HG03521 (cell line): ENCODE results near the gene PEPD.

Source experiments
- ATAC-seq: cut with Tn5 transposase; IDR thresholded peaks from one replicate; pipeline ENCODE4 v1.9.1; 2021; ENCODE audit warnings: mild to moderate bottlenecking, moderate library complexity; ENCODE audit not compliant: unreplicated experiment

Gene PEPD

DNA sequence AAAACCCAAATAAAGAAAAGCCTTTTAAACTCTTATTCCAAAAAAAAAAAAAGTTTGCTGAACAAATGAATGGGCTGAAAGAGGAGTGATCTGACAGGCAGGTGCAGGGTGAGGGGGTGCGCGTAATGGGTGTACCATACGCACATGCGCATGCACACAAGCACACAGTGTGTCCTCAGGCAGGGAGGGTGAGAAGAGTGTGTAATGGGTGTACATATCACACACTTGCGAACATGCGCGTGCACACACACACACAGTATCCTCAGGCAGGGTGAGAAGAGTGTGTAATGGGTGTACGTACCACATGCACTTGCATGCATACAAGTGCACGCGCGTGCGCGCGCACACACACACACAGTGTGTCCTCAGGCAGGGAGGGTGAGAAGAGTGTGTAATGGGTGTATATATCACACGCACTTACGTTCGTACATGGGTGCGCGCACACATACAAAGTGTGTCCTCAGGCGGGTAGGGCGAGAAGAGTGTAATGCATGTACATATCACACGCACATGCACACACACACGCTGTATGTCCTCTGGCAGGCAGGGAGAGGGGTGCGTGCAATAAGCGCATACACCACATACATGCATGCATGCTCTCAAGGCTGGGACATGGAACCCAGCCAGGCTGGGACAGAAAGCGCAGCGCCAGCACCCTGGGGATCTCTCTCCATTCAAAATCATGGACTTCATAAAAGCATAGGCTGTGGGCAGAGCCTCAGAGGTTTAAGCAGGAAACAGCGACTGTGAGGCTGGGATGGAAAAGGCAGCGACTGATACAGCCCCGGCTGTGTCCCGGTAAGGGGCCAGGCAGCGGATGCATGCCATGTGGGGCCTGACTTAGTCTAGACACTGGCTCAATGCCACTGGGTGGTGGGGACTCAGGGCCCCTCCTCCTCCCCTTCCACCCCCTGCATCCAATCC is 77.7 kb downstream of the PEPD start:
- no peak for ATAC-seq

DNA sequence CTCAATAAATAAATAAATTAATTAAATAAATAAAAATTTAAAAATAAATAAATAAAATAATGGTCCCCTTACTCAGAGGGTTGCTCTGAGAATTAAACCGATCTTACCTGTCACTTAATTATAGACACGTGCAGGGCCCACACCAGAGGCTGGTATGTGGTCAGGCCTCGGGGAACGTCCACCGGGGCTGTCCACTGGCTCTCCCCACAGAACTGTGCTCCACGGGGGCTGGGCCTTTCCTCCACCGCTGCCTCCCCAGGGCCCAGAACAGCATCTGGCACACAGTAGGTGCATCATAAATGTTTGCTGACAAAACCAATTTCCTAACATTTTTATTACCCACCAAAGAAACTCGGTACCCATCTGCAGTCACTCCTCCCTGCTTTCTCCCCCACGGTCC is 78.9 kb downstream of the PEPD start:
- no peak for ATAC-seq

DNA sequence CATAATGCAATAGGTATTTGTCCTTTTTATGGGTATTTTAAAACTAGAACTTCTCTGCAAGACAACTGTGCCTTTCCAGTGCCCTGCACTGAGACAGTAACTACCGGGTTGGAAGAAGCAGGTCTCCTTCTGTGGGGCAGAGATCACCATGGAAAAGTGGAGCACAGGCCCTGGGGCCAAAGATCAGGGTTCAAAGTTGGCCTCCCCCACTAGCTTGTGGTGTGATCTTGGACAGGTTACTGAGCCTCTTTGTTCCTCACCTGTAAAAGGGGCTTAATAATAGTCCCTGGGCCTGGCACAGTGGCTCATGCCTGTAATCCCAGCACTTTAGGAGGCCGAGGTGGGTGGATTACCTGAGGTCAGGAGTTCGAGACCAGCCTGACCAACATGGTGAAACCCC is 79.8 kb downstream of the PEPD start:
- ATAC-seq = no peak

DNA sequence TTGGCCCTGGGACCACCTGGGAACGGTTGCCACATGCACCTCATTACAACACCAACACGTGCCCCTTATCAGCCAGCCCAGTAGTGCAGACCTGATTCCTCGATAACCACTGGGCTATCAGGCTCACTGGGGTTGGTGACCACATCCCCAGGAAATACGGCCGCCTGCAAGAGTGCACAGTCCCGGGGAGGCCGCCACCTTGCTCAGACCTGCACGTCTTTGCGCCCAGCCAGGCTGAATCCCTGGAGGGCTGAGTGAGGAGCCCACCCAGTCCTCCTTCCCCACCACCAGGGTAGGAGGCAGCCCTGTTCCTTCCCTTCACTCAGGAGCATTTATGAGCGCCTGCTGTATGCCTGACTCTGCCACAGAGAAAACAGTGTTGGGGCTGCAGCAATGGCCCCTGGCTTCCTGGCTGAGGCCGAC is 80.3 kb downstream of the PEPD start:
- ATAC-seq = no peak

DNA sequence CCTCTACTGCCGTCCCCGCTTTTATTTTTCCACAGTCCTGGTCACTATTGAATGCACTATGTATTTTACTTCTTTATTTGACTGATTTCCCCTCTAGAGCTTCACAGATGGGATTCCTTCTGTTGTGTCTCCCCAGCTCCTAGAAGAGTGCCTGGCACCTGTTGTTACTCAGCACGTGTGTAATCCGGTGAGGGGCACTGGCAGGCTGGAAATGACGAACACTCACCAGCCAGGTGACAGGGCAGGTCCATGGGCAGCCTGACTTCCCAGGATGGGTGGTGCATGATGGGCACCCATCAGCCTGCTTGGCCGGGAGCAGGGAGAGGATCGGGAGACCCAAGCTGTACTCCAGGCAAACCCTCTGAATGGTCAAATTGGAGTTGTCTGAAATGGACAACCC is 80.9 kb downstream of the PEPD start:
- no peak for ATAC-seq

DNA sequence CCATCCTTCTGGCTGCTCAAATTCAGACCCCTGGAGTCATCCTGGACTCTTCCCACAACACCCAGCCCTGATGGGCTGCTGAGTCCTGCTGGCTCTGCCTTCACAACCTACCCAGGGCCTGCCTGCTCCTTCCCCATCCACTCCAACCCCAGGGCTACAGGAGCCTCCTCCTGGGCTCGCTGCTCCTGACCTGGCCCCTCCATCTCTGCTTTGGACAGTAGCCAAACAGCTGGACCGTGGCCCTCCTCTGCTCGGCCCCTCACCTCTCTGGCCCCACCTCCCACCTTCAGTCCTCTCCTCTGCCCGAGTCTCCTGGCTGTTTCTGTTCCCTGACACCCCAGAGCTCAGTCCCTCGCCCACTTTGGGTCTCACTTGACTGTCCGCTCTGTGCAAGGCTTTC is 81.3 kb downstream of the PEPD start:
- no peak for ATAC-seq

DNA sequence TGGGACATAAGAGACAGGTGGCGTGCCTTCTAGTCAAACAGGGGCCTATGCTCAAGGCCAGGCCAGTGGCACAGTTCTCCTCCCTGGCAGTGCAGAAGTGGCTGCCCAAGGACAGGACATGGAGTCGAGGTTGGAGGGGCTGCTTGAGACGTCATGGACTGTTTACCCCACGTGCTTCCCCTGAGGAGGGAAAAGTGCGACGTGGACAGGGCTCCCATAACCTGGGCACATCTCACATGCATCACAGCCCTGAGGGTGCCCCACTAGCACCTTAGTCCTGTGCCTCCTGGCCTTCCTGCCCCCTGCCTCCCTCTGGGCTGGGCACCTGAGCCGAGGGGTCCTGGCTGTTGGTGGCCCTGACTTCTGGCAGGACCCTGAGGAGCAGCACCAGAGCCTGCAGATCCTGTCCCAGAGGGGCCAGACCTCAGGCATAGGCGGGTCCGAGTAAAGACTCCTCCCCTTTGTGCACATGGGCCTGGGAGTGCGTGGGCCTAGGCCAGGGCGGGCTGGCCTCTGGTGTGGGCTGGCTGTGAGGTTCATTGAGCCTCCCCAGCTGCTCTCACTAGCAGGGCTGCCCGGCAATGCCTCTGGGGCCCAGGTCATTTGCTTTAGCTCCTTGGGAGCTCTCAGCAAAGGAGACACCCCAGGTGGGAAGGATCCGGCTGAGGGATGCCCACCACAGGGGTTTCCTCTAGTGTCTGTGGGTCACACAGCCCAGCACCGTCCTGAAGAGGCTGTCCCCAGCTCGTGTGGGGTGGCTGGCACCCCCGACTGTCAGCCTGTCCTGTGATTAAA is 82.4 kb downstream of the PEPD start:
- no peak for ATAC-seq

DNA sequence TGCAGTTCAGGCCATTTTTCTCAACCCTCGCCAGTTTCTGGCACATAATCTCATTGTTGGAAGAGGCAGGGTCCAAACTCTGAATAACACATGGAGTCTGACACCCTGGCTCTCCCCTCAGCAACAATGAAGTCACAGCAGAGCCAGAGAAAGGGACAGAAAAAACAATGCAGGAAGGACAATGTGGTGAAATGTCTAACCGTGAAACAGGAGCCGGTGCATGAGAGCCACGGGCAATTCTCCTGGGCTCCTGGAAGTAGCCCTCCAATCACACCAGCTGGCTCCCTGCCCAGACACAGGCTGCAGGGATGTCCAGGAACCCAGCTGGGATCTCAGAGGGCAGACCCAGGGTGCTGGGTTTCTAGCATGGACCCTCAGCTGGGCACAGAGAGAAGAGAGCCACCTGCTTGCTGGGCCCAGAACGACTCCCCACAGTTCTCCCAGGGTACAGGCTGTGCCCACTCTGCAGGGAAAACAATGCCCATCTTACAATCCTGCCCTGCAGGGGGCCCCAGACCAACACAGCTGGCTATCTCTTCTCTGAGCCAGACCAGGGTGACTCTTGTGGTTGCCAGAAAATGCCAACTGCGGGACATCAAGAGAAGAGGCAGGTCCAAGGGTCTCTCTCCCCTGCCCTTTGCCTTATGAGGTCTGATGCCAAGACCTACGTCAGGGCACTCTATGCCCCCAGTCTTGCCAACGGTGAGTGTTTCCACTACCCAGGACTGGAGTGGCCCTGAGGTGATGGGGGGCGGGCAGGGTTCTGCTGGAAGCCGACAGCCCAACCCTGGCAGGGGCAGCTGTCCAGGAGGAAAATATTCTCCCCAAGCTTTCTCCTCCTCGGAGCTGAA is 83.5 kb downstream of the PEPD start:
- no peak for ATAC-seq

DNA sequence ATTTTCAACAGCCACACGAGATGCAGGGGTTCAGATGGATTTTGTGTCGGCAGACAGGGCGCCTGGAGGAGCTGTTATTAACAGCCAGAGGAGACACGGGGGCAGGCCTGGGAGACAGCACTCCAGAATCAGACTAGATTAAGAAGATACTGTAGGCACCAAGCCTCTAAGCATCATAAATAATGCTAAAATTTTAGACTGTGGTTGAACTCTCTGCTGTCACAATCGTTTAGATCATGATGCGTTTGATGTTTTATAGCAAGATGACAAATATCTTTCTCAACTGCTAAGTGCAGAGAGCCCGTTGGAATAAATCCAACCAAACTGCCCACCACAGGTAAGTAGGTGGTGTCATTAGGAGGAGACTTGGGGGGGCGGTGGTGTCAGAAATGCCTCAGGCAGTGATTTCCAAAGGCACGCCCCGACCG is 84.2 kb downstream of the PEPD start:
- no peak for ATAC-seq

DNA sequence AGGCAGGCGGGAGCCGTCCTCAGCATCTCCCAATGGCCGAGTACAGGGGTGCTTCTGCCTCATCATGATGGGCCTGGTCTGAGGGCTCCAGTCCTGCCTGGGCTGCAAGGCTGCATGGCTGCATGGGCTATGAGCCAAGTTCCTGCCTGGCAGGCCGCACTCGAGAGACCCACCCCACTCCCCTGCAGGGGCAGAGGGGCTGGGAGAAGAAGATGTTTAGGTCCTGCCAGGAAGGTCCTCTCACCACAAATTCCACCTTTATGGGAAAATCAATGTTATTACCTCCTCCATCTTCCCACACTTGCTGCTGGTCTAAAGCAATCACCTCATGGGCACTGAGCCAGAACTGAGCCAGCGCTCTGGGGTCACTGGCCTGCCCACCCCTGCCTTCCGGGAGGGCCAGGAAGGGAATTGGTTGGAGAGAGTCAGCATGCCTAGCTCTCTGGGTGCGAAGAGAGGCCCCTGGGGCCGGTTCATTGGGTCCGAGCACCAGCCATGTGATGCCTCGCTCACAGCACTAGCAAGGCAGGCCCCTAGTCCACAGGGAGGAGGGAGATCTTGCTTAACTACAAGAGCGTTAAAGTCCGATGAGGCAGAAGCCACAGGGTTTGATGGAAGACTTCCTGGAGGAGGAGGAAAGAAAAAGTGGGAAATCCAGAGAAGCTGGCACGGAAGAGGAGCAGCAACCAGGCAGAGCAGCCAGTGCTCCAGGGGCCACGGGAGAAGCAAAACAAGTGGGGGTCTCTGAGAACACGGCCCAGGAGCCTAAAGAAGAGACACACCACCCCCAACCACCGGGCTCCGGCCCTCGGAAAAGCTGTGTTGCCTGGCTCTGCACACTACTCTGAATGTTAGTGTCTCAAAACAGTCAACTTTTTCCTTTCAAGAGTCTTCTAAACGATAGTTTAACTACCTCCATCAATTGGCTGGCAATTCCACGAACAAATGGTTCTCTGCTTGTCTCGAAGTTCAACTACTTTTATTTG is 84.9 kb downstream of the PEPD start:
- no peak for ATAC-seq

DNA sequence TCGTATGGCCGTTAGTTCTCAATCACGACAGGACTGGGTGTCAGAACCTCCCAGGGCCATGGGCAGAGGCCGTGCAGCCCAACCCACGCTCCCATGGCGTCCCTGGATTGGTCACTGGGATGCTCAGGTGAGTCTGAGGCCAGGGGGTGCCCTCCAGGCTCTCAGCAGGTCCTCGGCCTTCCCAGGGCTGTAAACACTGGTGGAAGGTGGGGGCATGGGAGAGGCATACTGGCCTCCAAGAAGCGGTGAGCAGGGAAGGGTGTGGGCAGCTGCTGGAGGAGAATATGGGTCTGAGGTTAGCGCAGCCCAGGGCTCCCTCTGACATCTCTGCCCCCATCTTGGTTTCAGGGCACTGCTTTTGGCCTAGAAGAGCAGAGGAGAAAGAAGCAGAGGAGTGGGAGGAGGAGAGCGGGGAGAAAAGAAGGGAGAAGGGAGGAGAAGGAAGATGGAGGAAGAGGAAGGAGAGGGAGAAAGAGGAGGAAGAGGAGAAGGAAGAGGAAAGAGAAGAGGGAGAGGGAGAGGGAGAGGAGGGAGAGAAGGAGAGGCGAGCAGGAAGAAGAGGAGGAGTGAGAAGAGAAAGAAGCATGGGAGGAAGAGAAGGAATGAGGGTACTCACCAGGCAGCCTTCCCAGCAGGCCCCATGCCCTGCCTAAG is 85.8 kb downstream of the PEPD start:
- ATAC-seq = no peak

DNA sequence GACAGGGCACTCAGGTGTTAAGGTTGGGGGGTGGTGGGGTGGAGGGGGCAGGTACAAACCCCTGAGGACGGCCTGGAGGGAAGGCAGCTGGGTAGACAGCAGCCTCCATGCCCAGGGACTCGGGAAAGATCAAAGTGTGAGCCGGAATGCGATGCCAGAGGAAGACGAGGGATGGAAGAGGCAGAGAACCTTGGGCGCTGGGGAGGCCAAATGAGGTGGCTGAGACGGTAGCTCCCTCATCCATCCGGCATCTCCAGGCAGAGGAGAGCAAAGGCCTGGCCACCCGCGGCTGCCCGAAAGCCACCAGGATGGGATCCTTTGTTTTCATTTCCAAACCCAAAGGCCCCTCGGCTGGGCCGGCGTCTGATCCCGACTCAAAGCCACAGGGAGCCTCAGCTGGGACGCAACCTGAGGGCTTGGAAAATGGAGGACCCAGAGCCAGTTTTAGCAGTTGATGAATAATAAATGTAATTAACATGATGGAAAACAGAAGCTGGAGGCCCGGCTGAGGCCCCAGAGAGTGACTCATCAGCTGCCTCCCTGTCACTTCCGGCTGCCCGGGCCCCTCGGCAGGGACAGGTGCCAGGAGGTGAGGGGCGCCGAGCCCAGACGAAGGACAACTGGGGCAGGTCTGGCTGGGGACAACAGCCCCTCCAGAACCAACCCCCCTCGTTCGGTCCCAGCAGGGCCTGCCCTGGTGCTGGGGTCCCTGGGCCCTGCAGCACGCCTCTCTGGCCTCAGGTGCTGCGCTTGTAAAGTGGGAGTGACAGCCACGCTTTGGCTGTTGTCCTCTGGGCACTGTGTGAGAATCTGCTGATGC is 86.5 kb downstream of the PEPD start:
- no peak for ATAC-seq

DNA sequence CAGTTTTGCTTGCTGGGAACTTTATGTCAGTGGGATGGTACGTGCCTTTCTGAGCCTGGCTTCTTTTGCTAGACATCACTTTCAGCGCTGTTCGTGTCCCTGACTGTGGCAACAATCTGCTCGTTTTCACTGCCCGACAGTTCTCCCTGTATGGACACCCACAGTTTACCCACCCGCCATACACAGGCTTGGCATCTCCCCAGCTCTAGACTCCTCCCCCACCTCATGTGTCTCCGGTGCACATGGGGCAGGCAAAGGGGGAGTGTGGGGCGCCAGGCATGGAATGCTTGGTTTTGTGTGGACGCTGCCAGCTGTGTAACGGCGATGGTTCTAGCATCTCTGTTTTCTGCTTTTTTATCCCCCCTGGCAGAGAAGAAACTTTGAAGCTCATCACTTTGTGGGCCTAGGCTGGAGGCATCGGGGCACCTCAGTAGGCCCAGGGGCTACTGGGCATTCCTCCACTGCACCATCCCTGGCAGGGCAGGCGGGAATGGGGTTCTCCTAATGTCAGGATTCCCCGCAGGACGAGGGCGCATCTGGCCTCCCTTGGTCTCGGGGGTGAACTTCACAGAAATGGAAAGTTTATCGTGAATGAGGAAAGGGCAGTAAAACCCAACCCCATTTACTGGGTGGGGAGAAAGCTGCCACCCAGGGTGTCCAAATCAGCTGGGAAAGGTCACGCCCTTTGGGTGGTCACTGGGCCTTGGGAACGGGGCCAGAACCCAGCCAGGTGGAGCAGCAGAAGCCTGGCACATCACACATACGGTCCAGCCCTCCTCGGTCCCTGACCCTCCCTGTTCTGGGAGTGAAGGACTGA is 87.3 kb downstream of the PEPD start:
- ATAC-seq = no peak

DNA sequence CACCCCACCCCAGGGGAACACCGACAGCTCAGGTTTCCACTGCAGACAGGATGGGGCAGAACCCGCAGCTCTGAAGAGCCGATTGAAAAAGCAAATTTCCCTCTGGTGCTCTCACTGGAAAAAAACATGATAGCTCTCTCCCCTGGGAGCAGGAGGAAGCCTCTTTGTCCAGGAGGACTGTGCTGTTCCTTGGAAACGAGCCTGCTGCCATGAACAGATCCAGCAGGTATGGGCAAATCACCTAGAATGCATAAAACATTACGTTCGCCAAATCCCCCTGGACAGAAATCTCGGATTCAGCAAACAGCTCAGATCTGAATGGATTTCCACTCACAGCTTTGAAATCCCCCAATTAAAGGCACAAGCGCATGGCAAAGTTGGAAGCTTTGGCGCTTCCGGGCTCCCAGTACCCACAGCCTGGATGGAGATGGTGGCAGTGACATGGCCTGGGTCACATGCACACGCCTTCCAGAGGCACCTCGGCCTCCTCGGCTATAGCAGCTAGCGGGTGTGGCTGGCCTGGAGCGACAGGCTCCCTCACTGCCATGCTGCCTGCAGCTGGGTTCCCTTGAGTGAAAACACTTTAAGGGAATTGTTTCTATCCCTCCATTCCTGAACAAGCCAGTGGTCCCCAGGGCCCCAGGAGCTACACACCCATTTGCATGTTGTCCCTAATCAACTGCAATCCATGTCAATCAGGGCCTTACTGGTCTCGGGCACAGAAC is 89.0 kb downstream of the PEPD start:
- ATAC-seq = no peak

DNA sequence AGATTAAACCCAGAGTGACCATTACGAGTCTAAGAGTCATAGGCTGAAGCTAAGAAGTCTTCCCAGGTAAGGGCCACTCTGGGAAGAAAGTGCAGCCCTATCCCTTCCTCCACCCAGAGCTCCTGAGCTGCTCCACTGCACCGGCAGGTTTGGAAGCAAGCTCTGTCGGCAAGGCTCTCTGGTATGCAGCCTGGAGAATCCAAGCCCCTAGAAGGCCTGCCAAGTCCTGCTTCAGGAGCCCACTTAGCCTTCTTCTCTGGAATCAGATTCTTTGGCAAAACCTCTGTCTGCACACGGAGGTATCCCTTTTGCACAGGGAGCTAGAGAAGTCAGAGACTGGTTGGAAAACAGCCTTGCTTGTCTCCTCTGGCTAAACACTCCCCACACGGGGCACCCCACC is 89.6 kb downstream of the PEPD start:
- ATAC-seq = no peak

DNA sequence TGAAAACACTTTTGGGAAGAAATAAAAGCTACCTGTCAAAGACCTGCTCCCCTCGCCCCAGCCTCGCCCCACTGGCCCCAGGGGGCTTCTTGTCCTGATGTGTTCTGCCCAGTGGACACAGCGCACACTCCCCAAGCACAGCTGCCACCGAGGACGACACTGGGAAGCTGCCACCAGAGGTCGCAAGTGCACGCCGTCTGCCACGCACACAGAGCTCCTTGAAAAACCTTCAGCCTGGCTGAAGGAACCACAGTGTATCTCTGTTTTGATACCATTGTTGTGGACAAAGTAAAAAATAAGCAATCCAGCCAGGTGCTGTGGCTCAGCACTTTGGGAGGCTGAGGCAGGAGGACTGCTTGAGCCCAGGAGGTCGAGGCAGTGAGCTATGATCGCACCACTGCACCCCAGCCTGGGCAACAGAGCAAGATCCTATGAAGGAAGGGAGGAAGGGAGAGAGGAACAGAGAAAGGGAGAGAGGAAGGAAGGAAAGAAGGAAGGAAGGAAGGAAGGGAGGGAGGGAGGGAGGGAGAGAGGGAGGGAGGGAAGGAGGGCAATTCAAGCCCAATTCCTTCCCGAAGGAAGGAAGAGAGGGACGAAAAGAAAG is 90.8 kb downstream of the PEPD start:
- no peak for ATAC-seq
